Duodenal mucosa (tissue), 2 donors: ENCODE results near the gene PRKCH.
A peak's percentile ranks its signal among the peaks of the same experiment; 100 is the strongest.

Source experiments
- H3K27ac ChIP-seq: one replicate; pipeline ENCODE4 v1.7.0; 2013; ENCODE audit warnings: low read depth, low read length
- H3K27me3 ChIP-seq, 2 donors: one replicate each; pipeline ENCODE4 v1.7.0; 2013; ENCODE audit warnings: low read length in 2 of 2, control low read depth in 1 of 2; ENCODE audit not compliant: insufficient read depth in 2 of 2, control insufficient read depth in 1 of 2
- H3K36me3 ChIP-seq, 2 donors: one replicate each; pipeline ENCODE4 v1.7.0; 2013; ENCODE audit warnings: low read length in 2 of 2, control low read depth in 1 of 2; ENCODE audit not compliant: insufficient read depth in 2 of 2, control insufficient read depth in 1 of 2
- H3K4me1 ChIP-seq, 2 donors: one replicate each; pipeline ENCODE4 v1.7.0; 2013; ENCODE audit warnings: low read length in 2 of 2, control low read depth in 1 of 2; ENCODE audit not compliant: insufficient read depth in 2 of 2, control insufficient read depth in 1 of 2
- H3K4me3 ChIP-seq, 2 donors: one replicate each; pipeline ENCODE4 v1.7.0; 2013; ENCODE audit warnings: low read length in 2 of 2, low read depth in 1 of 2
- H3K9ac ChIP-seq, 2 donors: one replicate each; pipeline ENCODE4 v1.7.0; 2013; ENCODE audit warnings: low read length in 2 of 2, low read depth in 1 of 2
- H3K9me3 ChIP-seq, 2 donors: one replicate each; pipeline ENCODE4 v1.7.0; 2013; ENCODE audit warnings: low read length in 2 of 2, control low read depth in 1 of 2; ENCODE audit not compliant: control insufficient read depth in 1 of 2

The PRKCH gene

DNA sequence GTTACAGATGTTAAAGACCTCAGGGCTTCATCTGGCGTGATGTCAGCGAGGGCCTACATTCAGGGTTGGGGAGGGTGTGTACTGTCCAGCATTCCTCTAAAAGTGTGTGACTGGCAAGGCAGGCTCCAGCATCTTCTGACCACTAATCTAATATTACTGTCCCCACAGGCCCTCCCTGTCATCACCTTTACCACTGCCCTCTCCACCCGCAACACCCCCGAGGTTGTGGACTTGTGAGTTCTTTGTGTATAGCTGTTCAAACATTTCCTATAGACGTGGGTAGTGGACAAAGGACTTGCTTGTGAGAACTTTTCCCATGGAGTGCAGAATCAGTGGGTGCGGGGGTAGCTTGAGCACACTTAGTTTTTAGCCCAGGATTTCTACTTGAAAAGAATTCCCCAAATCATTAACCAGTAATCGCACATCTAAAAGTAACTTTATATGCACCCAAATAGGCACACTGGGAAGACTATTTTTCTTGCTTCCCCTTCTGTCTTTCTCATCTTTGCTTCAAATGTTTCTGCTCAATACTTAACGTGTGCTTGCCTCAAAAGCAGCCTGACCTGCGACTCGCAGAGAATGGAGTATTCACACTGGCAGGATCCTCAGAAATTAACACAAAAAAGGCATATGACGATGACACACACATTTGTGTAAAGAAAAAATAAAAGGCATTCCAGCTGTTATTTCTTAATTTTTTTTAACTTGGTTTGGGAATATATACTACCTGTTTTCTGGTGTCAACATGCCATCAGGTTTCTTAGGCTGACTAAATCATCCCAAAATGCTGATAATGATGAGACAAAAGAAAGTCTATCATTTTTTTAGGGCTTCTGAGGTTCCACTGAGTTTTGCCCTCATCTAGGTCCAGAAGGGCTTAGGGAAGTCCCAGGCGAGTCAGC is 215.5 kb downstream of the PRKCH start:
- H3K4me1 ChIP-seq, result peaks cover 35 to 58% of the 10 kb centered on the region in 2 donors

DNA sequence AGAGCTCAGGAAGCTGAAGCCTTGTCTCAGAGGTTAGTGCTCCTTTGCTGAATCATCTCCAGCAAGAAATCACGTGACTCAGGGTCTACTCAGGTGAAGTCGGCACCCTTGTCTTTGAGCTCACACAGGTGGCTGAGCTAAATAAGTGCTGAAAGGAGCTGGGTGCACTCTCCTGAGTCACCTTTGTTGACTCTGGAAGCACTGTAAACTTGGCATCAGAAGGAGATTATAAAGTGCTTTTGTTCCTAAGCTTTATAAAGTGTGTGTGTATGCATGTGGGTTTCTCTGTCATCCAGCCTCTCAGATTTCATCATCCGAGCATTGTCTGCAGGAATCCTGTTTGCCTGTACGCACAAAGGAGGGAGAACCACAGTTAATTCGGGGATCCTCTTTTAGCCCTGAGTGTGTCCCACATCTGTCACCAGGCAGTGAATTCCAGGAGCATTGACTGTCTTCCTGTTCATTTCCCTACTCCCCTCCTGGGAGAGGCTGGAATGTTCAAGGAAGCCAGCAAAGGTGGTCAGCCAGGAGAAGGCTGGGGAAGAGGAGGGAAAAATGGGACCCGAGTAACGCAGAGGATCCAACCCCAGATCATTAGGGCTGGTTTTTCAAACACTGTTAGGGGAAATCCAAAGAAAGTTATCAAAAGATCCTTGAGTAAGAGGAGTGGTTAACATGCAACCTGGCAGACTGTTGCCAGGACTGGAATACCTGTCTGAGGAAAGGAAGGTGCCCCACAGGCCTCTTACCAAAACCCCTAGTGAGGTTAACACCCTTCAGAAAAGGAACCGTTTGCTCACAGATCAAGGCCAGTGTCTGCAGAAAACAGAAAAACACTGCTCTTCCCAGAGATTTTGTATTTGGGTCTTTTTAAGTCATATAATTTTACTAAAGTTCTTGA is 216.4 kb downstream of the PRKCH start:
- no peak overlapping the region for H3K4me3 ChIP-seq
- peak overlapping the region; percentile 44 for H3K27ac ChIP-seq
- no peaks in the 10 kb centered on the region for H3K9me3 ChIP-seq
- H3K27me3 ChIP-seq, result no peaks in the 10 kb centered on the region
- H3K9ac ChIP-seq, result no peak overlapping the region
- H3K36me3 ChIP-seq, result no peaks in the 10 kb centered on the region
- H3K4me1 ChIP-seq, result peaks cover 31 to 53% of the 10 kb centered on the region in 2 donors

More for the DNA sequence above, 215.5 kb downstream of the PRKCH start:
- H3K9me3 ChIP-seq, result no peaks in the 10 kb centered on the region
- H3K4me3 ChIP-seq, result no peak overlapping the region
- peak overlapping the region; percentile 7 for H3K27ac ChIP-seq
- no peaks in the 10 kb centered on the region for H3K27me3 ChIP-seq
- no peaks in the 10 kb centered on the region for H3K36me3 ChIP-seq
- H3K9ac ChIP-seq, result no peak overlapping the region

DNA sequence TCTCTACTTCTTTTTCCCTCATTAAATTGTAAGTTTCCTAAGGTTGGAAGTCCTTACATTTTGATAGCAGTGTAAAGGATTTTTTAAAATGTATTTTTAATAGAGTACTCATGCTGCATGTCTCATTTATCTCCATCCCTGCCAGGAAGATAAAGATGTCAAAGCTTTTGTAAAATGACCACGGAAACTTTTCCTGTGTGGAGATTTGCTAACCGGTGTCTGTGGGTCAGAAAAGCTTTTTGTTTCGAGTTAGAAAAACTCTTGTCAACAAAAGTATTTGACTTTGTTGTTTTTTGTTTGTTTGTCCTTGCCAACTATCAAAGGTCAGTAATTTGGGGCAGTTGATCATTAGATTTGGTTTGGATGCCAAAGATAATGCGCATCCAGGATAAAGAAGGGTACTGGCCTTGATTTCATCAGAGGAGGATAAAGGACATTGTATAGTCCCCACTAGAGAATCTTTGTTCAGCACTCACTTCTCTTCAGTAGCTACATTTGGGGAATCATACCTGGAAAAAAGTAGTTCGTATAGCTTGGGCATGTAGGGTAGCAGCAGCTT is 217.2 kb downstream of the PRKCH start:
- H3K27ac ChIP-seq, result no peak overlapping the region
- H3K36me3 ChIP-seq, result no peaks in the 10 kb centered on the region
- H3K4me1 ChIP-seq, result peaks cover 30 to 53% of the 10 kb centered on the region in 2 donors
- H3K9me3 ChIP-seq, result no peaks in the 10 kb centered on the region
- H3K9ac ChIP-seq, result no peak overlapping the region
- no peaks in the 10 kb centered on the region for H3K27me3 ChIP-seq
- H3K4me3 ChIP-seq, result no peak overlapping the region

DNA sequence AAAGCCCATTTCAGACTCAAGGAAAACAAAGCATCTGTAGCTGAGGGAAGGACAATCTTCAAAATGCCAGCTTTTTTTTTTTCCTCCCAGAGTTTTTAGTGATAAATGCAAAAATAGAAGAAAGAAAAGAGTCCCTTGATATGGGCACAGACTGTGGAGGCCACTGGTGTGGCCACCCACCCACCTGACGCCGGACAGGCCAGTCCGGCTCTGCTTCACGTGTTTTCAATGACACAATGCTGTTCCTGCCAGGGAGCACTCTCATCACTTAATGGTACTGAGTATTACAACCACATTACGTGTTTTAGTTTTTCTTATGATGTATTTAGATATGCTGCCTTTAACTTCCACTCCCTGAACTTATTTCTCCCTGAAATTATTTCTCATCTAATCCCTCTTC is 218.3 kb downstream of the PRKCH start:
- Histone ChIP-seq H3K4me3 (no peak overlapping the region), H3K27ac (no peak overlapping the region), H3K27me3 (no peaks in the 10 kb centered on the region), H3K36me3 (no peaks in the 10 kb centered on the region), H3K4me1 (peaks cover 22 to 43% of the 10 kb centered on the region in 2 donors), H3K9ac (no peak overlapping the region), H3K9me3 (no peaks in the 10 kb centered on the region)

DNA sequence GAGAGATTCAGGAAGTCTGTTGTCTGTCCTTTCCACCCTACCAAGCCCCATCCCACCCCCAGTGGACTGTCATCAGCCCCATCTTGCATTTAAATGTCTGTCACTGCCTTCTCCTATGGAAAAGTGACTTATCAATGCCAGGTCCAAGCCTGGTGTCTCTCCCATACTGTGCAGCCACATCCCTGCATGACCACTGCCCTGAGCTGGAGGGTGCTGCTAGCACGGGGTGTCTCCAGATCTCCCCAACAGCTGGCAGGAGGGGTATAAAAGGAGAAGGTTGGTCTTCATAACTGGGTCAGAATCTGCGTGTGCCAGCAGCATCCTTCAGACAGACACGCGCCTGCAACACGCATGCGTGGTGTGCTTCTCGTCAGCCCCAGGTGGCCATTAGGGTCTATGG is 219.6 kb downstream of the PRKCH start:
- Histone ChIP-seq H3K27me3 (no peaks in the 10 kb centered on the region), H3K4me3 (no peak overlapping the region), H3K9ac (no peak overlapping the region), H3K27ac (no peak overlapping the region), H3K4me1 (peaks cover 22 to 35% of the 10 kb centered on the region in 2 donors), H3K36me3 (no peaks in the 10 kb centered on the region), H3K9me3 (no peaks in the 10 kb centered on the region)

DNA sequence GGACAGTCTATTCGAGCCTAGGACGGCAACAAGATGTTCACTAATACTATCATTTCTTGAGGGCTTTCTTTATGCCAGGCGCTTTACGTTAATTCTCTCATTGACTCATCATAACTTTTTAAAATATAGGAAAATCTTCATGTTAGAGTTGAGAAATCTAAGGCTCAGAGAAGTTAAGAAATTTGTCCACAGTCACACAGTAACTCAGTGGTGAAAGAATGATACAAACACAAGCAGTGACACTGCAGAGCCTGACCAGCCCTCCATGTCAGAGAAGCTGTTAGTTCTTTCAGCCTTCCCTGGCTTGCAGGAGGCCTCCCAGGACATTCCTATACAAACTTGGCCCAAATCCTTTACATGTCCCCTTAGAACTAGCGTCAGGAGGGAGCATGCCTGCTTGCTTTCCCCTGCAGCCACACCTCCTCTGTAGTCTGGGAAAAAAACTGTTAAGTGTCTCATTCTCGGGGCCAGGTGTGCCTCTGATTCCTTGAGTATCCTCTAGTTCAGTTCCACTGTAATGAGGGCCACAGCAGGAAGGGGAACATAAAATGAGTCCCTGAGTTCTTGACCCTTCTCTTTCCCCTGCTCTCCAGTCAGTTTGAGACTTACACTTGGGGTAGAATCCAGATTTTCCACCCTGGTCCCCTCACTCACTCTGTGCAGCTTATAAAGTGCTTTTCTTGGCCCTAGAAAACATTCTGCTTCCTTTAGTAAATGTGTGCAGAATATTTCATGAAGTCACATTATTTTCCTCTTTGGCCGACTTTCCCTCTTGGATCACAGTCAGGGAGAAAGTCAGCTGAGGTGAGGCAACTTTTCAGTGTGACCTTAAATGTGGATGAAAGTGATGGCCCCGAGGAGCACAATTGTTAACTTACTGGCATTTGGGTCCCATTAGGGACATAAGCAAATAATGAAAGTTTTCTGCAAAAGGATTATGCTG is 221.7 kb downstream of the PRKCH start:
- H3K27ac ChIP-seq, result no peak overlapping the region
- H3K4me3 ChIP-seq, result no peak overlapping the region
- H3K4me1 ChIP-seq, result peaks cover 10 to 24% of the 10 kb centered on the region in 2 donors
- no peaks in the 10 kb centered on the region for H3K36me3 ChIP-seq
- no peak overlapping the region for H3K9ac ChIP-seq
- no peaks in the 10 kb centered on the region for H3K27me3 ChIP-seq
- no peaks in the 10 kb centered on the region for H3K9me3 ChIP-seq

DNA sequence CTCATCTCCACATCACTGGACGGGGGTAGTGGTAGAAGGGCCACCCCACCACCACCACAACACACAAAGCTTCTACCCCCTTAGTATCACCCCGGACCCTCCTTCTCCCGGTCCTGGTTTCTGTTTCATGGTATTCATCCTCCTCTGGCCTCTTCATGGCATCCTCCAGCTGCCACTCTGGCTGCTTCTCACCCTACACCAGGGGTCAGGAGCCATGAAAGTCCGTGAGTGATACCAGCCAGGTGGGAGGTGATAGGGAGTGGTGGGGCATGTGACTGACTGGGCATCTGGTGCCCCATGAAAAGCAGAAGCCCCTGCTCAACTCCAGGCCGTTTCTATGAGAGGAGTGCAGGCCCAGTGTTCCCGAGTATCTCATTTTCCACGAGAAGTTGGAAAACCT is 222.6 kb downstream of the PRKCH start:
- no peak overlapping the region for H3K4me3 ChIP-seq
- H3K27me3 ChIP-seq, result no peaks in the 10 kb centered on the region
- no peak overlapping the region for H3K27ac ChIP-seq
- H3K4me1 ChIP-seq, result peaks cover 7 to 16% of the 10 kb centered on the region in 2 donors
- H3K9me3 ChIP-seq, result no peaks in the 10 kb centered on the region
- H3K9ac ChIP-seq, result no peak overlapping the region
- H3K36me3 ChIP-seq, result peaks cover 0 to under 1% of the 10 kb centered on the region in 2 donors

DNA sequence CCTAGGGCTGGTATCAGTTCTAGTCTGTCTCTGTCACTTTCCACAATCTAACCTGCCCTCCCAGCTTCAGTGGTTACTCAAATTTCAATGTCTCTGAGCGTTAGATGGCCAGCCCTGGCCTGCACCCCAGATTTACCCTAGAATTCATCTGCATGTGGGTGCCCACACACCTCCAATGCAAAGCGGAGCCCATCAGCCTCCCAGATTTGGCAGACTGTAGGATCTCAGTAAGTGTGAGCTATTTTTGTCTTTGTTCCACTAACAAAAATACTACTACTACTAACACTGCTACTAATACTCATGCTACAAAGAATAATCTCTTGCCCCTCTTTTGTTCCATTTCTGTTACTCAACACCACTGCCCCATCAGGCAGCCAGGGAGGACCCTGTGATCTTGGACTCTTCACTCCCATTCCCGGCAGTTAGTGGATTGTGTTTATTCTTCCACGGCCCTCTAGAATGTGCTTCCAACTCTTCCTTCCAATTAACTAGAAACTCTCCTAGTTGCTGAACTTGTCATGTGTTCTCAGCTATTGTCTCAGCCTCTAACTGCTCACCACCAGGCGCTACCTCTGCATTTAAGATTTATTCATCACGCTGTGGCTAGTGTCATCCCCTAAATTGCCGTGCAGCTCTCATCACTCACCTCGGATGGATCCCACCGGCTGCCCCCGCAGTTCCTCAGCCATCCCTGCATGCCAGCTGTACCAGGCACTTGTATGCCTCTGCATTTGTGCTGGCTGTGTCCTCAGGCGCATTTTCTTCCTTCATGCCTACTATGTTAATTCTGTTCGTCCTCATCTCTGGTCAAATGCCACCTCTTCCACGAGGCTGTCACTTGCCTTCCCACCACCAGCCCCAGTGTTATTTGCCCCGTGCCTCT is 223.3 kb downstream of the PRKCH start:
- peaks cover 7 to 16% of the 10 kb centered on the region in 2 donors for H3K4me1 ChIP-seq

More for the DNA sequence above, 223.3 kb downstream of the PRKCH start:
- H3K9ac ChIP-seq, result no peak overlapping the region
- no peak overlapping the region for H3K4me3 ChIP-seq
- H3K9me3 ChIP-seq, result no peaks in the 10 kb centered on the region
- peaks cover 0 to 3% of the 10 kb centered on the region in 2 donors for H3K36me3 ChIP-seq
- no peaks in the 10 kb centered on the region for H3K27me3 ChIP-seq
- H3K27ac ChIP-seq, result no peak overlapping the region
